CD4-positive, alpha-beta T cell treated with Interleukin-6 for 4 hours (primary cell): ENCODE measurements around the gene OSCAR.

Source experiments
- DNase-seq: peaks from one replicate; pipeline ENCODE4 v3.0.0-alpha.2; 2020; ENCODE audit warnings: mixed read lengths

The OSCAR gene

GRCh38 chr19:54081032-54081431 lies 19.6 kb downstream of the OSCAR start, which contains the start of gene TARM1:
Gene TARM1, minus strand, starts transcription at chr19:54081365. Its CDS starts 25 bp downstream, at chr19:54081340.
- DNase-seq = no peak

GRCh38 chr19:54077334-54077733 lies 23.3 kb downstream of the OSCAR start:
- no peak for DNase-seq

GRCh38 chr19:54074851-54075250 lies 25.8 kb downstream of the OSCAR start:
- DNase-seq = no peak

GRCh38 chr19:54073829-54074228 lies 26.8 kb downstream of the OSCAR start:
- no peak for DNase-seq

DNA sequence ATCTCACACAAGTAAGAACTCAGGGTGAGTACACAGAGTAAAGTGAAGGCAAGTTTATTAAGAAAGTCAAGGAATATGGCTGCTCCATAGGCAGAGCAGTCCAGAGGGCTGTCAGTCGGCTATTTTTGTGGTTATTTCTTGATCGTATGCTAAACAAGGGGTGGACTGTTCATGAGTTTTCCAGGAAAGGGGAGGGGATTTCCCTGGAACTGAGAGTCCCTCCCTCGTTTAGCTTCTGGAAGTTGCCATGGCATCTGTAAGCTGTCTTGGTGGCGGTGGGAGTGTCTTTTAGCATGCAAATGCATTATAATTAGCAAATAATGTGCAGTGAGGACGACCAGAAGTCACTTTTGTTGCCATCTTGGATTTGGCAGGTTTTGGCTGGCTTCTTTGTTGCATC lies 31.1 kb downstream of the OSCAR start:
- DNase-seq = no peak

GRCh38 chr19:54063350-54064116 lies 37.1 kb downstream of the OSCAR start, which contains the start of gene VSTM1:
Gene VSTM1, minus strand, starts transcription at chr19:54063897. Its CDS starts 120 bp downstream, at chr19:54063777.
- DNase-seq = no peak

- no peak for DNase-seq
Measured at GRCh38 chr19:54062643-54063042, 38.0 kb downstream of the OSCAR start.

DNA sequence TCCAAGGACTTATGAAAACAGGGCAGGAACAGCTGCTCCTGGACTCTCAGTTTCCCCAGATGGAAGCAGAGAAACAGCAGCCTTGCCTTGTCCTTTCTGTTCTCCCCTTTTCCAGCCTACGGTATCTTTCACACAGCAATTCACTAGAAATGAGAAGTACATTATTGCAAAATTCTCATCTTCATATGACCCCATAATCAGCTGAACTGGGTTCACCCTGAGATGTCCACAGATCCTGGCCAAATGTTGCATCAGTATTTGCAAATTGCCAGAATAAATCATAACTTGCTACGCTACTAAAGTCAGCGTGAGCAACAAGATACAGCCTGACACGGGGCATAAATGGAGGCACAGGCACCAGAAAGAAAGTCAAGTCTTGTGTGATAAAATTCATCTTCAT lies 53.0 kb downstream of the OSCAR start:
- DNase-seq = no peak

DNA sequence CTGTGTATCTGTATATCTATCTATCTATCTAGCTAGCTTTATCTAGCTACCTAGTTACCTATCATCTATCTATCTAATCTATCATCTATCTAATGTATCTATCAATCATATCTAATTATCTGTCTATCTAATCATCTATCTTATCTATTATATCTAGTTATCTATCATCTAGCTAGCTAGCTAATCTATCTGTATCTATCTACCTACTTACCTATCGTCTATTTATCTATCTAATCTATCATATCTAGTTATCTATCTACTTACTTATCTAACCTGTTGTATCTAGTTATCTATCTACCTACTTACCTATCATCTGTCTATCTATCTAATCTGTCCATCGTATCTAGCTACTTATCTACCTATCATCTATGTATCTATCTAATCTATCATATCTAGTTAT lies 54.8 kb downstream of the OSCAR start:
- no peak for DNase-seq
